Adrenal gland (tissue), 12 donors: ENCODE results near the gene TYMP. TPM values are rescaled to one million over a fixed set of nuclear protein-coding genes. Genes with fewer than 3 reads are reported as not detected.
"Not testable (repeated sequence)": the region's sequence is repeated elsewhere in the genome, so short reads cannot be mapped to it uniquely, and the experiment has no call there.

ENCODE experiments used
- DNase-seq, 7 donors: peaks; one replicate each; pipeline ENCODE4 v3.0.0-alpha.2; 2019 to 2020
- H3K27ac ChIP-seq, 5 donors: fragments of 200-600 bp; sonication (generic) in 4 of 5; 1 replicate in 3 of 5; 2 replicates in 2 of 5; pipeline versions ENCODE4 v1.5.1 to v1.8.0; 2016 to 2020; ENCODE audit warnings: mild to moderate bottlenecking in 1 of 5
- H3K27me3 ChIP-seq: fragments of 200-600 bp; 2 replicates; pipeline ENCODE4 v1.8.0; 2021
- H3K36me3 ChIP-seq, 2 donors: fragments of 200-600 bp; replicated peaks in 1 of 2; 1 replicate in 1 of 2; 2 replicates in 1 of 2; pipeline versions ENCODE4 v1.5.1 to v1.8.0; 2018 to 2022
- H3K4me1 ChIP-seq, 2 donors: fragments of 200-600 bp; replicated peaks in 1 of 2; 1 replicate in 1 of 2; 2 replicates in 1 of 2; pipeline versions ENCODE4 v1.5.1 to v1.8.0; 2018 to 2021
- H3K4me3 ChIP-seq, 4 donors: fragments of 200-600 bp; sonication (generic) in 3 of 4; one replicate each; pipeline ENCODE4 v1.5.1; 2016 to 2018
- H3K9me3 ChIP-seq, 3 donors: fragments of 200-600 bp; sonication (generic) in 1 of 3; replicated peaks in 1 of 3; 1 replicate in 2 of 3; 2 replicates in 1 of 3; pipeline versions ENCODE4 v1.5.1 to v1.8.0; 2016 to 2021
- CTCF ChIP-seq, 6 experiments: fragments of 450-650 bp in 4 of 6; fragments of 200-600 bp in 2 of 6; sonication (generic) in 1 of 6; IDR thresholded peaks; 1 replicate in 5 of 6; 2 replicates in 1 of 6; pipeline versions ENCODE4 v1.5.1 to v1.8.0; 2016 to 2021; ENCODE audit warnings: antibody characterized with exemption in 6 of 6, mild to moderate bottlenecking in 2 of 6, moderate library complexity in 1 of 6
- POLR2A ChIP-seq, 2 donors: fragments of 450-650 bp; IDR thresholded peaks; one replicate each; pipeline ENCODE4 v1.6.1; 2017; ENCODE audit warnings: antibody characterized with exemption in 2 of 2, mild to moderate bottlenecking in 2 of 2, moderate library complexity in 1 of 2
- WGBS, 4 donors: extraction: QIAGEN DNeasy Blood & Tissue Kit in 2 of 4; methylation state at CpG; one replicate each; pipeline versions ENCODE4 v1.1.5 to v1.1.7; 2013 to 2017; 5-methylcytosine and 5-hydroxymethylcytosine counted together
- intact Hi-C, 2 donors: fragments of 100-400 bp; cut with DNase I; formaldehyde crosslinking; loops; one replicate each; pipeline versions ENCODE4 v1.14.1 to v1.15.0; 2022 to 2023
- polyA plus RNA-seq, 3 donors: library from polyadenylated mRNA; stranded (reverse); fragments of 200-250 nt in 2 of 3; fragments of 350-450 nt in 1 of 3; fragmentation: Illumina TruSeq in 1 of 3; extraction: RNeasy Lipid Tissue Mini Kit (QIAGEN cat#74804) in 1 of 3; gene quantifications; one replicate each; pipeline ENCODE4 v1.2.3, GENCODE V29; 2013 to 2014
- total RNA-seq, 9 donors: library from RNA; depleted of rRNA in 4 of 9; stranded (reverse); fragments of >200 nt in 4 of 9; fragments of 120-200 nt in 1 of 9; fragmentation: NEBNext Ultra II Directional in 1 of 9; extraction: Animal tissue kit (Norgen Biotek cat#: 25700) in 1 of 9; gene quantifications; one replicate each; pipeline versions ENCODE4 v1.1.0 to v1.2.4, GENCODE V29; 2013 to 2023
- donor health status: healthy with polysubstance abuse.
- donor health status: Bipolar disorder and iron deficiency.
- donor health status: DM: yes; HTN: yes; CAD: no.
- donor health status: DM: no; HTN: no; CAD: no.
- donor health status: DM: no; HTN: no; CAD: no.
- donor health status: DM: yes; HTN: yes; CAD: no.

The TYMP gene
- total and polyA plus RNA-seq, 12 donors, result 1.9 to 152 (median 64.5) TPM

GRCh38 chr22:50533856-50534711, 4.3 kb upstream of the TYMP start:
- H3K4me3 ChIP-seq, intact Hi-C loops, H3K27me3 ChIP-seq, H3K9me3 ChIP-seq, H3K36me3 ChIP-seq: not testable (repeated sequence)
- WGBS, 4 donors, result 40 to 44% (median 41%) methylated on average over 20 to 21 of the region's 21 CpGs
- peak; percentile 19 to 20 for TF ChIP-seq POLR2A (IDR thresholded peaks at IDR 0.05)
- Histone ChIP-seq H3K27ac (peak overlapping the region in 4 of 5 donors; percentile 15 to 64 (median 60)), H3K4me1 (peaks cover 18 to 24% of the 10 kb centered on the region in 2 donors)
- peak in 4 of 7 donors; percentile 63 to 74 (median 66) for DNase-seq

- Histone ChIP-seq H3K9me3 (no peaks in the 10 kb centered on the region), H3K4me1 (peaks cover 17 to 21% of the 10 kb centered on the region in 2 donors), H3K27me3 (no peaks in the 10 kb centered on the region), H3K36me3 (no peaks in the 10 kb centered on the region), H3K27ac (peak overlapping the region in 4 of 5 donors; percentile 8 to 95 (median 50)), H3K4me3 (no peak overlapping the region)
- TF ChIP-seq POLR2A (IDR thresholded peaks at IDR 0.05), result no peak
- no peak for TF ChIP-seq CTCF (IDR thresholded peaks at IDR 0.05)
- DNase-seq, result no peak
- intact Hi-C loops, result no loop called here
- WGBS, 4 donors, result 73 to 84% (median 79%) methylated on average over 19 of the region's 19 CpGs
Measured at GRCh38 chr22:50532824-50533796, 3.3 kb upstream of the TYMP start.

DNA sequence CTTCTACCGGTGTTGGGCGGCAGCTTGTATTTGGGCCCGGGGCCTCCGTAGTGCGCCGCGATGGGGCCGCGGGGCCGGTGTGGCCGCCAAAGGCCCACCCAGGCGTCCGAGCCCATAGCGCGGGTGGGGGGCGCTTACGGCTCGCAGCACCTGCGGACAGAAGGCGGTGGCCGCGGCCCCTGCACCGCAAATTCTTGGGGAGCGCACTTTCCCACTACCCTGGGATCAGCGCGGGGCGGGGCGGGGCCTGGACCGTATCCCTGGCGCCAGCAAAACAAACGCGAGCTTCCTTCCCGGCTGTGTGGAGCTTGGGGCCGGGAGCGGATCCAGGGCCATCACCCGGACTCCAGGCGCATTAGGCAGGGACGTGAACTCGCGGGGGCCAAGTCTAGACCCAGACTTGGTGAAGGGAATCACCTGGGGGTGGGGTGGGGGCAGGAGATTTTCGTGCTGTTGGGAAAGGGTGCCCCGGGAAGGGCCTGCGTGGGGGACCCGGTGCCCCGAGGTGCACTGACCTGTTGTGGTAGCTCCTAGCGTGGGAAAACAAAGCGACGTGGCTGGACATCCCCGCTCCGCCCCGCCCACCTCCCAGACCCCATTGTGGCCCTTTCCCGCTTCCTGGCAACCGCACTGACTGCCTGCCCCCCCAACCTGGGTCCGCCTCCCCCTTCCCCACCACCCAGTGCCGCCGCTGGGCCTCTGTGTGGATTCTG, 2.3 kb upstream of the TYMP start:
- Histone ChIP-seq H3K36me3 (no peaks in the 10 kb centered on the region), H3K4me3 (peak overlapping the region in 2 of 4 donors; percentile 12 to 69), H3K27me3 (no peaks in the 10 kb centered on the region), H3K27ac (peak overlapping the region; percentile 37 to 95 (median 77)), H3K9me3 (no peaks in the 10 kb centered on the region), H3K4me1 (peaks cover 17 to 21% of the 10 kb centered on the region in 2 donors)
- 2 to 5% (median 3%) methylated on average over 14 to 56 of the region's 56 CpGs for WGBS, 4 donors
- peak; percentile 65 to 84 (median 78) for DNase-seq
- TF ChIP-seq CTCF (IDR thresholded peaks at IDR 0.05) (no peak), POLR2A (IDR thresholded peaks at IDR 0.05) (peak in 1 of 2 donors; percentile 17)
- intact Hi-C loops, result no loop called here

- Histone ChIP-seq H3K9me3 (no peaks in the 10 kb centered on the region), H3K4me3 (peak overlapping the region in 3 of 4 donors; percentile 28 to 69 (median 33)), H3K36me3 (no peaks in the 10 kb centered on the region), H3K27me3 (no peaks in the 10 kb centered on the region), H3K27ac (peak overlapping the region; percentile 77 to 95 (median 89)), H3K4me1 (peaks cover 20 to 25% of the 10 kb centered on the region in 2 donors)
- TF ChIP-seq POLR2A (IDR thresholded peaks at IDR 0.05), result no peak
- no peak for TF ChIP-seq CTCF (IDR thresholded peaks at IDR 0.05)
- intact Hi-C loops, result no loop called here
- DNase-seq, result peak in 5 of 7 donors; percentile 48 to 62 (median 60)
- WGBS, 4 donors, result 0 to 2% (median 1%) methylated on average over 5 to 44 of the region's 44 CpGs
Measured at GRCh38 chr22:50531546-50531961, 1.7 kb upstream of the TYMP start.
